Measurements from ENCODE around the gene TNS1.

Gene TNS1

DNA sequence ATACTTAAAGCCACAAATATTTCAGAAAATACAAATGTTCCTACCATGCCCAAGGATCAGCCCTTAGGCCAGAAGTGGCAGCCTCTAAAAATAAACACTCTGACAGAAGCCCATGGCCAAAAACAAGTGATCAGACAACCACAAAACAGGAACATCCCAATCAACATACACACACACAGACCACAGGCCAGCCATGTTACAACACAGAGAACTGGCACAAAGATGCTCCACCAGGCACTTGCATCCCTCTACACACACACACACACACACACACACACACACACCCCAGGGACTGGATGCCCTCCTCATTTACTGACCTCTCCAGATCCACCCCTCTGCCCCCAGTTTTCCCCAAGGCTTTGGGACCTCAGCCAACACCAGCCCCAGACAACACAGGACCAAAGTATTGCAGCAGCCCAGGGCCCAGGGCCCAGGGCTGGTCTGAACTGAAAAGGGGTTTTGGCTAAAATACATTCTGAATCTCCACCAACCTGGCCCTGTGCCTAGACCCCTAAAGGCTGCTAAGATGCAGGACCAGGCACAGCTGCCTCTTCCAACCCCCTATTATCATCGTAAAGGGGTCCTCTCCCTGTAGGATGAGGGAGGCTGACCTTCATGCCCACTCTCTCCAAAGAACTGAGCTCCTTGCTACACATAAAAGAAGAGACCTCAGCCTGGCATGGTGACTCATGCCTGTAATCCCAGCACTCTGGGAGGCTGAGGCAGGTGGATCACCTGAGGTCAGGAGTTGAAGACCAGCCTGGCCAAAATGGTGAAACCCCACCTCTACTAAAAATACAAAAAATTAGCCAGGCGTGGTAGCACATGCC, 151.4 kb downstream of the TNS1 start:
- Mint-ChIP-seq H3K27me3 (peaks cover 8% of the 10 kb centered on the region), H3K27ac (no peak overlapping the region), H3K4me3 (no peak overlapping the region), H3K4me1 (peaks cover 9% of the 10 kb centered on the region), H3K36me3 (no peaks in the 10 kb centered on the region), H3K9me3 (no peaks in the 10 kb centered on the region)
- no peak for ATAC-seq

DNA sequence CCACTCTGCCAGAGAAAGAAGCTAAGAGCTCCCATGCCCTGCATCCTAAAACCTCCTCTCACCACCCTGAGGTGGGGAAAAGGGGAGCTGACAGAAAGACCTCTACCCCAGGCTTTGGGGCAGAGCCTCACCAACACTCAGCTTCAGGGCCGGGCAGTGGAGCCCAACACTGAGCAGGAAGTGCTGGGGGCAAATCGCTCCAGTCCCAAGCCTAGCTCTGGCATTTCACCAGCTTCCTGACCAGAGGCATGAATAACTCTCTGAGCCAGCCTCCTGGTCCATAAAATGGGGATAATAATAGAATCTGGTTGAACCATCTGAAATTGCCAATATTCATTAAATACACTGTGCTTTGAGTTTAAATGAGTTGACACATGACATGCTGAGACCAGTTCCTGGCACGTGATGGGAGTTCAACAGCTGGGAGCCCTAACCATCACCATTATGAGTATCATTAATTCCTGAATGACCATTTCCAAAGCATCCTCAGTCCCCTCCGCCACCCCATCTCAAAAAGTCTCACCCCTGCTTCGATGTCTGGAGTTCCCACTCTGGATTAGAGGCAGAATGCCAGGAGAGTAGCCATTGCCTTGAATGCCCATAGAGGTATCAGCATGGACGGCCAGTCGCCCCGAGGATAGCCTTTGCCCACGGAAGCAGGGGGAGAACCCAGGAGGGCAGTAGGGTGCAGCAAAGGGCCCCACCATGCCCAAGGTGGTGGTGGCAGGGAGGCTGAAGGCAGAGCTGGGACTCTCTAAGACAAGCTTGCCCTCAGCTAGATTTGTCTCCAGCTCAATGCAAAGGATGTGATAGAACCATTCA, 153.4 kb downstream of the TNS1 start:
- no peak for ATAC-seq
- Mint-ChIP-seq H3K36me3 (no peaks in the 10 kb centered on the region), H3K27ac (no peak overlapping the region), H3K4me1 (peaks cover 9% of the 10 kb centered on the region), H3K4me3 (no peak overlapping the region), H3K27me3 (peaks cover 8% of the 10 kb centered on the region), H3K9me3 (no peaks in the 10 kb centered on the region)

DNA sequence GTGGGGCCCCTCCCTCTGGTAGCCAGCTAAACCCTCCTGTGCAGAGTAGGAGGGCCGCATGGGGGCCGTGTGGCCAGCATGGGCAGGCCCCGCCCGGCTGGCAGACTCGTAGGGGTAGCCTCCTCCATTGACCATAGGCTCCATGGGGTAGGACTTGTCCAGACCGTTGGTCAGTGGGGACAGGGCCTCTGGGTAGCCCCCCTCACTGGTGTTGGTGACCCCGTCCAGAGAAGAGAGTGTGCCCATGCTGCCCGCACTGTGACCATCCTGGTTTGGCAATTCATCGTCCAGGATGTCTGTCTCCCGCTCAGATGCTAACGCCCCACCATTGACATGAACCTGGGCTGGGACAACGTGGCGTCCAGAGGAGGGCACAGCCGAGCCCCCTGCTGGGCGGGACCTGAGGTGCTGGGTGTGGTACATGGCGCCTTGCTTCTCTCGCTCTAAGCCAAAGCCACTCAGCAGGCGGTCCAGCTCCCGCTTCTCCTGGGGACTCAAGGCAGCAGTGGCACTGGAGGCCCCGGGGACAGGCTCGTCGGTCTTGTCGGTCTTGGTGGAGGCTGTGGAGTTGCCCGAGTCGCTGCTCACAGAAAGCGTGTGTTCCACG, 154.3 kb downstream of the TNS1 start:
- Mint-ChIP-seq H3K4me1 (peaks cover 9% of the 10 kb centered on the region), H3K36me3 (no peaks in the 10 kb centered on the region), H3K27ac (no peak overlapping the region), H3K27me3 (peaks cover 8% of the 10 kb centered on the region), H3K9me3 (no peaks in the 10 kb centered on the region), H3K4me3 (no peak overlapping the region)
- ATAC-seq, result peak; percentile 24

DNA sequence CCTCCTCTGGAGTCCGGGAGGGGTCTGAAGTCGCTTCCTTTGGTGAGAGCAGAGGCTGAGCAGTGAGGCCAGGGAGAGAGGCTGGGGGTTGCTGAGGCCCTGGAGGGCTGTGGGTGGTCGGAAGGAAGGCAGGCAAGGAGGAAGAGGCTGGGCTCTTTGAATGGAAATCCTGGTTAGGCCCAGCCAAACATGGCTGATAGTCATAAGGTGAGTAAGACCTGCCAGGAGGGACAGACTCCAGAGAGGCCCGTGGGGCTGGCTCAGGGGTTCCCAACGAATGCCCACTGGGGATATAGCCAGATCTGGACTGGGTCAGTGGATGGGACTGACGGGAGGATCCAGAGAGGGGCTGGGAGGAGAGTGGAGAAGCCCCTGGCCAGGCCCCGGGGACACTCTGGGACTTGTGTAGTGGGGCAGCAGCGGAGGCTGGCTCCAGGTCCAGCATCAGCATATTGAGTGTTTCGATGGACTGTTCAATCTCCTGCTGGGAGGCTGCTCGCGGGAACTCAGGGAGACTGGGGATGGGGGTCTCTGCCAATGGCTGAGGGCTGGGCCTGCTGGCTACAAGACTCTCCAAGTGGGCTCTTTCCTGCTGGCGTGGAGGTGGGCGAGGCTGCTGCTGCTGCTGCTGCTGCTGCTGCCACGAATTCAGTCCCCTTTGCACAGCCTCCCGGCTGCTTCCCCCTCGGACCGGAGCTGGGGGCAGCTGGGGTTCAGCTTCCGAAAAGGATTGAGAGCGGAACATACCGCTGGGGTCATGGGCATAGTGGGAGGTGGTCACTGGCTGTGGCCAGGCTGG, 155.0 kb downstream of the TNS1 start:
- no peaks in the 10 kb centered on the region for H3K36me3 Mint-ChIP-seq
- no peaks in the 10 kb centered on the region for H3K9me3 Mint-ChIP-seq
- H3K4me3 Mint-ChIP-seq, result no peak overlapping the region
- H3K27ac Mint-ChIP-seq, result no peak overlapping the region
- peaks cover 8% of the 10 kb centered on the region for H3K27me3 Mint-ChIP-seq
- H3K4me1 Mint-ChIP-seq, result peaks cover 9% of the 10 kb centered on the region
- ATAC-seq, result no peak

DNA sequence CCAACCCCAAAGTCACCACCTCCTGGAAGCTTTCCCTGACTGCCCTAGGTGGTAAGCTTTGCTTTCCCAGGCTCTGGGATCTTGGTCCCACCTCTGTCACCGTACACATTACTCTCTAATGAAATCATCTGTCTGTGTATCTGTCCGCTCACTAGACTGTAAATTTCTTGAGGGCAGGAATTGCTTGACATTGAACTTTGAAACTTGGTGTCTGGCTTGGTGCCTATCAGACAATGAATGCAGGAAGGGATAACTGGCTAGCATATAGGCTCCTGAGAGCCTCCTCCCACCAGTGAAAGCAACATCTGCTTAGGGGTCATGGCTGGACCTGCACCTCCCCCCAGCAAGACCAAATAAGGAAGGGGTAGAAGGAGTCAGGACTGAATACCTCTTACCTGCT, 155.7 kb downstream of the TNS1 start:
- no peak for ATAC-seq
- peaks cover 8% of the 10 kb centered on the region for H3K27me3 Mint-ChIP-seq
- H3K4me1 Mint-ChIP-seq, result peaks cover 9% of the 10 kb centered on the region
- no peak overlapping the region for H3K4me3 Mint-ChIP-seq
- H3K27ac Mint-ChIP-seq, result no peak overlapping the region
- H3K36me3 Mint-ChIP-seq, result no peaks in the 10 kb centered on the region
- no peaks in the 10 kb centered on the region for H3K9me3 Mint-ChIP-seq

DNA sequence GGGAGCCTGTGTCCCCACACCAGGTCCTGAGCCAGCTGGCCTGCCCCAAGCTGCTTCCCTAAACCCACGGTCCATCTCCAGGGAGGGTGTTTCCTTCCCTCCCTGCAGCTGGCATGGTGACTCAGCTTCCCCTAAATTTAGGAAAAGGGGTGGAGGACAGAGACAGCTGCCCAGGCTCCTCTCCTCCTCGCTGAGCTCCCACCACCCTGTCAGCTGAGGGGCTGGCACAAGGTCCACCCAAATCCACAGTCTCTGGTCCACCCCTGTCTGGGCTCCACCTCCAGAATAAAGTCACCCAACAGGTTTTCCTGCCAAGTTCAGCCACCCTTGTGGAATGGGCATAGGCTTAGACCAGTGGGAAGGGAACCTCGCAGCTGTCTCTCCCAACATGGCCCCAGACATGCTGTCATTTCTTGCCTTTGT, 156.5 kb downstream of the TNS1 start:
- no peaks in the 10 kb centered on the region for H3K9me3 Mint-ChIP-seq
- H3K36me3 Mint-ChIP-seq, result no peaks in the 10 kb centered on the region
- no peak for ATAC-seq
- no peak overlapping the region for H3K4me3 Mint-ChIP-seq
- no peak overlapping the region for H3K27ac Mint-ChIP-seq
- H3K27me3 Mint-ChIP-seq, result peaks cover 8% of the 10 kb centered on the region
- peaks cover 5% of the 10 kb centered on the region for H3K4me1 Mint-ChIP-seq

DNA sequence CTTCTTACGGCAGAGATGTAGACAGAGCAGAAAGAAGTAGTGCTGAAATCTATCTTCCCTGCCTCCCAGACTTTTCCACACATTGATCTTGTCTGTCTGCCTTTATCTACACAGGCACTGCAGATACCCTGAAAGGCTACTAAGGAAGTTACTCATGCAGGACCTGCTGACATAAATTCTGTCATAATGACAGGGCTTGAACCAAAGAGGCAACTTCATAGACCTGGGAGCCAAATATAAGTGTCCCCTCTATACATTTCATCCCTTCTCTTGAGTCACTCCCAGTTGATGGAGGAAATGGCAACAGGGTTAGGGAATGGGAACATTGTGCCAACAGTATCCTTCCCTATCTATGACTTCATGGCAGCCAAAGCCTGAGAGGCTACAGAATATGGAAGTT, 157.5 kb downstream of the TNS1 start:
- Mint-ChIP-seq H3K4me1 (no peaks in the 10 kb centered on the region), H3K9me3 (no peaks in the 10 kb centered on the region), H3K27me3 (peaks cover 8% of the 10 kb centered on the region), H3K27ac (no peak overlapping the region), H3K4me3 (no peak overlapping the region), H3K36me3 (no peaks in the 10 kb centered on the region)
- ATAC-seq, result no peak

DNA sequence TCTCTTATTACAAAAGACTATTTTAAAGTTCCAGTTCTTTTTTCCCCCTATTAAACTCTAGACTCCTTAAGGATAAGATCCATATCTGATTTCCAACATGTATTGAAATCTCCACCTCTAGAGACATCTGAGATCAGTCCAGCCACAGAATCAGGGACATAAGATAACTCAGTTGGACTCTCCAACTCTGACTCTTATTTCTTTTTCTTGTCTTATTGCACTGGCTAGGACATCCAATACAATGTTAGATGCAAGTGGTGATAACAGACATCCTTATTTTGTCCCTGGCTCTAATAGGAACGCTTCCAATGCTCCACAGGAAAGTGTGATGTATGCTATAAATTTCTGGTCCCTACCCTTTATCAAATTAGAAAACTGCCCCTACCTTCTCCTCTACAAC, 158.1 kb downstream of the TNS1 start:
- H3K36me3 Mint-ChIP-seq, result no peaks in the 10 kb centered on the region
- peaks cover 8% of the 10 kb centered on the region for H3K27me3 Mint-ChIP-seq
- no peaks in the 10 kb centered on the region for H3K9me3 Mint-ChIP-seq
- no peak for ATAC-seq
- H3K4me3 Mint-ChIP-seq, result no peak overlapping the region
- no peak overlapping the region for H3K27ac Mint-ChIP-seq
- H3K4me1 Mint-ChIP-seq, result no peaks in the 10 kb centered on the region

DNA sequence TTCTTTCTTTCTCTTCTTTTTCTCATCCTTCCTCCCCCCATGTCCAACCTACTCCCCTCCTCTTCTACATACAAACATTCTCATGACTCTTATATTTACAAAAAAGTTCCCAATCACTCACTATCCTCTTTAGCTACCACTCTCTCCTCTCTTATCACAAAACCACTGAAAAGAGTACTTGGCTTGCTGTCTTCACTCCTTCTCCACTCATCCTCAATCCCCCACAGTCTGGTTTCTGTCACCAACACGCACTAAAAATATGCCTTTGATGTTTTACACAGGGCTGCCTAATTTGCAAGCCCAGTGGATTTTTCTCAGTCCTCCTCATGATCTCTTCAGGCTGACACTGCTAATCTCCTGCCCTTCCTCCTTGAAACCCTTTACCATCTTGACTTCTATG, 159.5 kb downstream of the TNS1 start:
- Mint-ChIP-seq H3K36me3 (no peaks in the 10 kb centered on the region), H3K9me3 (no peaks in the 10 kb centered on the region), H3K4me3 (no peak overlapping the region), H3K27ac (no peak overlapping the region), H3K27me3 (peaks cover 8% of the 10 kb centered on the region), H3K4me1 (no peaks in the 10 kb centered on the region)
- no peak for ATAC-seq

DNA sequence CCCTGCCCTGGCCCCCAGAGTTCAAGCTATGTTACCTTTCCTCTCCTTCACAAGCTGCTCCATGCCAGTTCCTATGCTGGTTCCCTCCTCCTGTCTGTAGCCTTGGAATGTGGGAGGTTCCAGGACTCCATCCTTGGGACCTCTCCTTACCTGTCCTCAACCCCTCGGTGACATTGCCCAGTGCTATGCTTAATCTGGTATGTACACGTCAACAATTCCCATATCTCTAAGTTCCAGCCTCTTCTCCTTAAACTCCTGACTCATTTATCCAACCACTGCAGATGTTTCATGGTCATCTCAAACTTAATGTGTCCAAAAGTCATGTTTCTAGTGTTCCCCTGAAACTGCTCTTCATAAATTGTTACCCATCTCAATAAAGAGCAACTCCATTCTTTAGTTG, 160.8 kb downstream of the TNS1 start:
- Mint-ChIP-seq H3K9me3 (no peaks in the 10 kb centered on the region), H3K4me1 (no peaks in the 10 kb centered on the region), H3K4me3 (no peak overlapping the region), H3K36me3 (no peaks in the 10 kb centered on the region), H3K27ac (no peak overlapping the region), H3K27me3 (no peaks in the 10 kb centered on the region)
- no peak for ATAC-seq

DNA sequence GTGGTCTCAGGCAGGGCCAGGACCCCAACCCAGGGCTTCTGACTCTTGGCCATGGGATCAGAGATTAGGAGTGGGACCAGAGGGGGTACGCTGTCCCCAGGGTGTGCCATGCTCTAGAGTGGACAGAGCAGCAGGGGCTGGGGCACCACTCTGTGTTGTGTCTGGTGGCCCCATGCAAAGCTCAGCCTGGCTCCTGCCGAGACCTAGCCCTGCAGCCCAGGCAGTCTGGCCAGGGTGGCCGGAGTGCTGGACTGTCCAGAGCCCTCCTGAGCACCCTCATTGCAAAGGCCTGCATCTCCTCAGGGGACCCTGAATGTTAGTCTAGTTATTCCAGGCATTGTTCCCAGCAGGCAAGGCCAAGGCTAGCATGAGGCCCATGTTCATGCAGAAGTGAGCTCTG, 162.3 kb downstream of the TNS1 start:
- Mint-ChIP-seq H3K27me3 (no peaks in the 10 kb centered on the region), H3K4me3 (no peak overlapping the region), H3K4me1 (no peaks in the 10 kb centered on the region), H3K27ac (no peak overlapping the region), H3K36me3 (no peaks in the 10 kb centered on the region), H3K9me3 (no peaks in the 10 kb centered on the region)
- ATAC-seq, result no peak

DNA sequence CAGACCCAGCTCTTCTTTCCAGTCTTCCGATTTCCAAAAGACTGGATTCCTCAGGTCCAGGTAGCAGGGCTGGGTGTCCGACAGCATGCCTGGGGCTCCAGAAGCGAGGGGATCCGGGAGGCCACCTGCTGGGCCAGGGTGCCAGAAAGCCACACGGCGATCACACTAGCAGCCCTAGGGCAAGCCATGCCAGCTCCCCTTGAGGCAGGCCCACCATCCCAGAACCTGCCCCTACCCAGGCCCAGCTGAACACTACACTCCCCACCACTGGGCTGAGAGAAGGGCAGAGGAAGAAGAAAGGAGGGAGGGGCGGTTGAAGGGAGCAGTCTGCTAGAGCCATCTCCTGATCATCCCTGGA, 163.1 kb downstream of the TNS1 start:
- Mint-ChIP-seq H3K9me3 (no peaks in the 10 kb centered on the region), H3K27me3 (no peaks in the 10 kb centered on the region), H3K4me1 (no peaks in the 10 kb centered on the region), H3K27ac (no peak overlapping the region), H3K4me3 (no peak overlapping the region), H3K36me3 (no peaks in the 10 kb centered on the region)
- ATAC-seq, result no peak

DNA sequence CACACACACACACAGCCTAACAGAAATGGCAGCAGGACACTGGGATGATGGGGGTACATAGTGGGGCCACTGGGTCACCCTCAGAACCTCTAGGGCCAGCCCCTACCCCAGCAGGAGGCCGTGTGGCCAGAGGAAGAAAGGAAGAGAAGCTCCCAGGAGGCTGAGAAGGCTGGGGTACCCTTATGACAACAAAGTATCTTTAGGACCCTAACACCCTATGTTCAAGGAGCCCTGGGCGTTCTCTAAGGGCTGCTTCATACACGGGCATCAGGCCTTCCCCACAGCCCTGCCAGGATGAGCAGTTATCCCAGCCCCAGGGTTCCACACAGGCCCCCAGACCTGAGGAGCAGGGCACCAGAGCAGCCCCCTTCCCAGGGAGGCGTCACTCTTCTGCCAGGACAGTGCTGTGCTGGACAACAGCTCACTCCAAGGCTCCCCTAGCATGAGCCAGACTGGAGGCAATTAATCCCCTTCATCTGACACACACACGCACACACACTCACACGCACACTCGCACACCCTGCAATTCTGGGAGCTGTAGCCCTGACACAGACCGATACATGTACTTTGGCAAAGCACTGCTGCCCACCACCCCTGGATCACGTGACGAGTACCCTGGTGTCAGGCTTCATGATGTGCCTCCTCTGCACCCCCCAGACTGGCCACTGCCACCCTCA, 163.6 kb downstream of the TNS1 start:
- Mint-ChIP-seq H3K27ac (no peak overlapping the region), H3K4me3 (no peak overlapping the region), H3K36me3 (no peaks in the 10 kb centered on the region), H3K9me3 (no peaks in the 10 kb centered on the region), H3K4me1 (no peaks in the 10 kb centered on the region), H3K27me3 (no peaks in the 10 kb centered on the region)
- ATAC-seq, result no peak

DNA sequence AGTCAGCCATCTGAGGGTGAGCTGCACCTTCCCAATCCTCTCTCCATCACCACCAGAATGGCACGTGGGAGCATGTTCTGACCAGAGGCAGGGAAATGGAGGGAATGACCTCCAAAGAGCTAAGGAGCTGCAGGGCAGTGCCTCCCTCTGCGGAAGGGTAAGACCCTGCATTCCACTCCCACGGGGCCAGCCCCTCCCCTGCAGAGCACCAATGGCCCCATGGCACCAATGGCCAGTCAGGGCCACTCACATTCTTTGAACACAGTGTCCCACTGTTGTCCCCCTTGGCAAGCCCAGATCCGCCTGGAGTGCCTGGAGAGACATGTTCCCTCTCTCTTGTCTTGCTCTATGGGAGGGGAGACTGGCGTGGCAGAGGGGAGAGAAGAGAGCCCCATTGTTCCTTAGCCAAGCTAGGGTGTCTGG, 164.4 kb downstream of the TNS1 start:
- Mint-ChIP-seq H3K4me1 (no peaks in the 10 kb centered on the region), H3K36me3 (no peaks in the 10 kb centered on the region), H3K27me3 (no peaks in the 10 kb centered on the region), H3K27ac (no peak overlapping the region), H3K9me3 (no peaks in the 10 kb centered on the region), H3K4me3 (no peak overlapping the region)
- ATAC-seq, result no peak

DNA sequence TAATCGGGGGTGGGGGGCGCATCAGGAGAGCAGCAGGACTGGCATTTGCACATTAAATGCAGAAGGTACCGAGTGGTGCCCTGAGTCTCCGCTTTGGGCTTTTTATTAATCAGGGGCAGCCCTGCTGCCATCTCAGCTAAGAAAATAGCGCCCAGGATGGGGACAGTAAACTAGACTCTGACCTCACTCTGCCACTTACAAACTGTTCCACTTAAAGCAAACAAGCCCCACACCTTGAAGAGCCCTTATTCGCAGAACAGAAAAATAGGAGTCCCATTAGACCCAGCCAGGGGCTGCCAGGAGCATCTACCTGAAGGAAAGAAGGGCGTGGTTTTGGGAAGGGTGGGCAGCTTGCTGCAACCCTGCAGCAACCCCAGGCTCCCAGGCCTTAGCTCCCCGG, 165.3 kb downstream of the TNS1 start:
- Mint-ChIP-seq H3K4me1 (no peaks in the 10 kb centered on the region), H3K27me3 (no peaks in the 10 kb centered on the region), H3K36me3 (no peaks in the 10 kb centered on the region), H3K27ac (no peak overlapping the region), H3K4me3 (no peak overlapping the region), H3K9me3 (no peaks in the 10 kb centered on the region)
- ATAC-seq, result no peak
